ENCODE measurements around the gene RFX2. TPM values are rescaled to one million over a fixed set of nuclear protein-coding genes. Genes with fewer than 3 reads are reported as not detected.

Gene RFX2
- total RNA-seq, result 10 to 100 TPM; 16.6 to 26.1 TPM
- 10 to 100 TPM in 1 of 2 donors, 1 to 10 TPM in 1; 6.5 to 12.6 TPM for polyA plus RNA-seq
- long read RNA-seq, donor 1, partial matches to known transcripts, result 32 of 71 reads
- long read RNA-seq, donor 1, other reads (novel, unspliced or antisense), result 37 of 71 reads
- long read RNA-seq, donor 2, partial matches to known transcripts, result 8 of 19 reads
- long read RNA-seq, donor 2, other reads (novel, unspliced or antisense), result 11 of 19 reads

- Histone ChIP-seq H3K4me1 (ENCODE audit: control insufficient read depth in 1 of 2, insufficient read depth in 2 of 2, low read length in 2 of 2) (no peaks in the 10 kb centered on the region), H3K9me3 (ENCODE audit: control insufficient read depth, low read length) (no peaks in the 10 kb centered on the region), H3K27ac (ENCODE audit: low read depth in 1 of 2, low read length in 2 of 2) (peak within 1 kb of the TSS; percentile 95 to 99), H3K27me3 (ENCODE audit: control insufficient read depth in 1 of 2, insufficient read depth in 2 of 2, low read length in 1 of 2) (no peaks in the 10 kb centered on the region), H3K36me3 (ENCODE audit: control insufficient read depth in 1 of 2, insufficient read depth in 2 of 2, low read length in 1 of 2) (no peaks in the 10 kb centered on the region), H3K4me3 (ENCODE audit: low read length in 2 of 2) (peak within 1 kb of the TSS; percentile 6 to 79)
- intact Hi-C loops (cut with DNase I), result loop anchor here (2.0 to 10.0 kb wide), 3 partner anchors 53 to 164 kb away; partner anchors contain the start of gene MLLT1 (in 1 of the 2)
- WGBS, 2 donors, result 0% methylated on average over 43 to 75 of the region's 75 CpGs
- DNase-seq, result peak; percentile 99
- peak; percentile 97 for ATAC-seq (ENCODE audit: low FRiP score)
These were observed at the start of gene RFX2 for GRCh38 chr19:6110360-6110977. Gene RFX2 (minus strand): TSS chr19:6110500. CDS start chr19:6047496, 63,004 bp downstream.

DNA sequence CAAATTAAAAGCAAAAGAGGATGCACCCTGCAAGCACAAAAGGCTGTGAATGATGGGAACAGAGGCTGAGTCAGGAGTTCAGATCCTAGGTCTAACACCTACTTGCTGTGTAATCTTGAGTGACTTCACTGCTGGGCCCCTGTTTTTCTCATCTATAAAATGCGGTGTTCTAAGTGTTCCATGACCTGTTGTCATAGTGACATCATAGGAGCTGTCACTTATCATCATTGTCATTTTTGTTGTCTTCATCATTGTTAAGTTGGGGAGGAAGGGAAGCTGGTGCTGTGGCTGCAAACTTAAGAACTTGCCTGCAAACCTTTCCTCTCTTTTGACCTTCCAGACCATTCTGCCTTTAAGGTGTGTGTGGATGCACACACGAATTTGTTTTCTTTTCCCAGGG is 45.7 kb upstream of the RFX2 start:
- WGBS, 2 donors, result 50 to 52% methylated on average over 2 of the region's 2 CpGs
- H3K4me3 ChIP-seq (ENCODE audit: low read length in 2 of 2), result no peak overlapping the region
- no peak for ATAC-seq (ENCODE audit: low FRiP score)
- H3K9me3 ChIP-seq (ENCODE audit: control insufficient read depth, low read length), result peaks cover 1% of the 10 kb centered on the region
- H3K27me3 ChIP-seq (ENCODE audit: control insufficient read depth in 1 of 2, insufficient read depth in 2 of 2, low read length in 1 of 2), result no peaks in the 10 kb centered on the region
- H3K27ac ChIP-seq (ENCODE audit: low read depth in 1 of 2, low read length in 2 of 2), result no peak overlapping the region
- intact Hi-C loops (cut with DNase I), result no loop called here
- no peak for DNase-seq
- no peaks in the 10 kb centered on the region for H3K4me1 ChIP-seq (ENCODE audit: control insufficient read depth in 1 of 2, insufficient read depth in 2 of 2, low read length in 2 of 2)
- no peaks in the 10 kb centered on the region for H3K36me3 ChIP-seq (ENCODE audit: control insufficient read depth in 1 of 2, insufficient read depth in 2 of 2, low read length in 1 of 2)

- H3K27me3 ChIP-seq (ENCODE audit: control insufficient read depth in 1 of 2, insufficient read depth in 2 of 2, low read length in 1 of 2), result no peaks in the 10 kb centered on the region
- no peak overlapping the region for H3K27ac ChIP-seq (ENCODE audit: low read depth in 1 of 2, low read length in 2 of 2)
- WGBS, 2 donors, result 81 to 85% methylated on average over 8 of the region's 8 CpGs
- ATAC-seq (ENCODE audit: low FRiP score) (no peak), DNase-seq (no peak)
- peaks cover 1% of the 10 kb centered on the region for H3K9me3 ChIP-seq (ENCODE audit: control insufficient read depth, low read length)
- no peaks in the 10 kb centered on the region for H3K36me3 ChIP-seq (ENCODE audit: control insufficient read depth in 1 of 2, insufficient read depth in 2 of 2, low read length in 1 of 2)
- H3K4me3 ChIP-seq (ENCODE audit: low read length in 2 of 2), result no peak overlapping the region
- intact Hi-C loops (cut with DNase I), result no loop called here
- H3K4me1 ChIP-seq (ENCODE audit: control insufficient read depth in 1 of 2, insufficient read depth in 2 of 2, low read length in 2 of 2), result no peaks in the 10 kb centered on the region
These were observed 40.0 kb upstream of the RFX2 start for GRCh38 chr19:6150289-6150688.

DNA sequence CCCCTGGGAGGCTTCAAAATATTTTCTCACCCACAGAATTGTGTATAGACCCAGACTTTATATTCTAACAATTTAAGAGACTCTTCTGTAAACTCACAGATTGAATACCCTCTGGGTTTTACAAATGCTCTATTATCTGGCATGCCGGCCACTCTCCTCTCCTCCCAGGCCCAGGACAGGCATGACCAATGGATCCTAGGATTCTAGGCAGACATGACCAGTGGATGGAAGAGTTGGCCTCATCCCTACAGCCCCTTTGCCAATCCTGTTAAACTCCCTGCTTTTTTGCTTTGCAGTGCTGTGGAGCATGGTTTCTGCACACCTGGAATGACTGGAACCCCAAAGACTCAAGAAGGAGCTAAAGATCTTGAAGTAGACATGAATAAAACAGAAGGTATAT is 30.9 kb upstream of the RFX2 start:
- WGBS, 2 donors, result 67 to 72% methylated on average over 1 of the region's 1 CpG
- no peaks in the 10 kb centered on the region for H3K4me1 ChIP-seq (ENCODE audit: control insufficient read depth in 1 of 2, insufficient read depth in 2 of 2, low read length in 2 of 2)
- no peak overlapping the region for H3K27ac ChIP-seq (ENCODE audit: low read depth in 1 of 2, low read length in 2 of 2)
- DNase-seq (no peak), ATAC-seq (ENCODE audit: low FRiP score) (no peak)
- intact Hi-C loops (cut with DNase I), result no loop called here
- no peaks in the 10 kb centered on the region for H3K36me3 ChIP-seq (ENCODE audit: control insufficient read depth in 1 of 2, insufficient read depth in 2 of 2, low read length in 1 of 2)
- H3K27me3 ChIP-seq (ENCODE audit: control insufficient read depth in 1 of 2, insufficient read depth in 2 of 2, low read length in 1 of 2), result no peaks in the 10 kb centered on the region
- no peaks in the 10 kb centered on the region for H3K9me3 ChIP-seq (ENCODE audit: control insufficient read depth, low read length)
- H3K4me3 ChIP-seq (ENCODE audit: low read length in 2 of 2), result no peak overlapping the region

GRCh38 chr19:6138511-6138910 is 28.2 kb upstream of the RFX2 start:
- H3K27ac ChIP-seq (ENCODE audit: low read depth in 1 of 2, low read length in 2 of 2), result no peak overlapping the region
- no peaks in the 10 kb centered on the region for H3K27me3 ChIP-seq (ENCODE audit: control insufficient read depth in 1 of 2, insufficient read depth in 2 of 2, low read length in 1 of 2)
- no peaks in the 10 kb centered on the region for H3K36me3 ChIP-seq (ENCODE audit: control insufficient read depth in 1 of 2, insufficient read depth in 2 of 2, low read length in 1 of 2)
- 82% methylated on average over 2 of the region's 2 CpGs; no CpG with 5 or more reads in 1 of the 2 donors for WGBS, 2 donors
- H3K9me3 ChIP-seq (ENCODE audit: control insufficient read depth, low read length), result no peaks in the 10 kb centered on the region
- no peaks in the 10 kb centered on the region for H3K4me1 ChIP-seq (ENCODE audit: control insufficient read depth in 1 of 2, insufficient read depth in 2 of 2, low read length in 2 of 2)
- DNase-seq (no peak), ATAC-seq (ENCODE audit: low FRiP score) (no peak)
- no peak overlapping the region for H3K4me3 ChIP-seq (ENCODE audit: low read length in 2 of 2)
- intact Hi-C loops (cut with DNase I), result no loop called here

GRCh38 chr19:6138066-6138465 is 27.8 kb upstream of the RFX2 start:
- Histone ChIP-seq H3K9me3 (ENCODE audit: control insufficient read depth, low read length) (no peaks in the 10 kb centered on the region), H3K4me3 (ENCODE audit: low read length in 2 of 2) (no peak overlapping the region), H3K27me3 (ENCODE audit: control insufficient read depth in 1 of 2, insufficient read depth in 2 of 2, low read length in 1 of 2) (no peaks in the 10 kb centered on the region), H3K4me1 (ENCODE audit: control insufficient read depth in 1 of 2, insufficient read depth in 2 of 2, low read length in 2 of 2) (no peaks in the 10 kb centered on the region), H3K36me3 (ENCODE audit: control insufficient read depth in 1 of 2, insufficient read depth in 2 of 2, low read length in 1 of 2) (no peaks in the 10 kb centered on the region), H3K27ac (ENCODE audit: low read depth in 1 of 2, low read length in 2 of 2) (no peak overlapping the region)
- no peak for ATAC-seq (ENCODE audit: low FRiP score)
- no peak for DNase-seq
- intact Hi-C loops (cut with DNase I), result no loop called here
- 54 to 59% methylated on average over 7 of the region's 7 CpGs for WGBS, 2 donors

DNA sequence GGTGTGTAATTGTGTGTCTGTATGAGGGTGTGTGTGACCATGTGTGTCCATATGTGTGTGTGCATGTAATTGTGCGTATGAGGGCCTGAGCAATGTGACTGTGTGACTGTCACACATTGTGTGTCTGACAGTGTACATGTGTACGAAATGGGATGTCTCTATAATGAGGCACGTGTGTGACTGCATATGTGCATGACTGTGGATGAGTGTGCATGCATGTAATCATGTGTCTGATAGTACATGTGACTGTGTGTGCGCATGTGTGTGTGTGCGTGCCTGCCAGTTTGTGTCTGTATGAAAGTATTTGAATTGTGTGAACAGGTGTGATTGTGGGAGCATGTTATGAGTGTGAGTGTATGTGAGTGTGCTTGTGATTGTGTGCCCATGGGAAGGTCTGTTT is 22.9 kb upstream of the RFX2 start:
- intact Hi-C loops (cut with DNase I), result no loop called here
- no peak for ATAC-seq (ENCODE audit: low FRiP score)
- no peak for DNase-seq

GRCh38 chr19:6132482-6132881 is 22.2 kb upstream of the RFX2 start:
- Histone ChIP-seq H3K4me1 (ENCODE audit: control insufficient read depth in 1 of 2, insufficient read depth in 2 of 2, low read length in 2 of 2) (no peaks in the 10 kb centered on the region), H3K27ac (ENCODE audit: low read depth in 1 of 2, low read length in 2 of 2) (no peak overlapping the region), H3K36me3 (ENCODE audit: control insufficient read depth in 1 of 2, insufficient read depth in 2 of 2, low read length in 1 of 2) (no peaks in the 10 kb centered on the region), H3K9me3 (ENCODE audit: control insufficient read depth, low read length) (no peaks in the 10 kb centered on the region), H3K4me3 (ENCODE audit: low read length in 2 of 2) (no peak overlapping the region), H3K27me3 (ENCODE audit: control insufficient read depth in 1 of 2, insufficient read depth in 2 of 2, low read length in 1 of 2) (no peaks in the 10 kb centered on the region)
- intact Hi-C loops (cut with DNase I), result no loop called here
- WGBS, 2 donors, result 88% methylated on average over 4 of the region's 4 CpGs
- ATAC-seq (ENCODE audit: low FRiP score) (no peak), DNase-seq (no peak)

More for the DNA sequence above, 22.9 kb upstream of the RFX2 start:
- H3K9me3 ChIP-seq (ENCODE audit: control insufficient read depth, low read length), result no peaks in the 10 kb centered on the region
- 89 to 91% methylated on average over 5 of the region's 5 CpGs for WGBS, 2 donors
- no peaks in the 10 kb centered on the region for H3K4me1 ChIP-seq (ENCODE audit: control insufficient read depth in 1 of 2, insufficient read depth in 2 of 2, low read length in 2 of 2)
- H3K27ac ChIP-seq (ENCODE audit: low read depth in 1 of 2, low read length in 2 of 2), result no peak overlapping the region
- H3K4me3 ChIP-seq (ENCODE audit: low read length in 2 of 2), result no peak overlapping the region
- H3K36me3 ChIP-seq (ENCODE audit: control insufficient read depth in 1 of 2, insufficient read depth in 2 of 2, low read length in 1 of 2), result no peaks in the 10 kb centered on the region
- no peaks in the 10 kb centered on the region for H3K27me3 ChIP-seq (ENCODE audit: control insufficient read depth in 1 of 2, insufficient read depth in 2 of 2, low read length in 1 of 2)

GRCh38 chr19:6127716-6128335 is 17.5 kb upstream of the RFX2 start:
- ATAC-seq (ENCODE audit: low FRiP score), result no peak
- Histone ChIP-seq H3K36me3 (ENCODE audit: control insufficient read depth in 1 of 2, insufficient read depth in 2 of 2, low read length in 1 of 2) (no peaks in the 10 kb centered on the region), H3K9me3 (ENCODE audit: control insufficient read depth, low read length) (no peaks in the 10 kb centered on the region), H3K27me3 (ENCODE audit: control insufficient read depth in 1 of 2, insufficient read depth in 2 of 2, low read length in 1 of 2) (no peaks in the 10 kb centered on the region), H3K4me1 (ENCODE audit: control insufficient read depth in 1 of 2, insufficient read depth in 2 of 2, low read length in 2 of 2) (no peaks in the 10 kb centered on the region), H3K27ac (ENCODE audit: low read depth in 1 of 2, low read length in 2 of 2) (no peak overlapping the region), H3K4me3 (ENCODE audit: low read length in 2 of 2) (no peak overlapping the region)
- 89 to 92% methylated on average over 6 of the region's 6 CpGs for WGBS, 2 donors
- intact Hi-C loops (cut with DNase I), result loop anchor here (2.0 to 5.0 kb wide), 2 partner anchors 79 to 141 kb away; no protein-coding TSS in a partner anchor
- DNase-seq, result no peak

Data from aorta (tissue), 5 donors.